GM18498 (cell line): ENCODE data around the gene GADL1.

Experiments used
- ATAC-seq: cut with Tn5 transposase; IDR thresholded peaks from one replicate; pipeline ENCODE4 v1.9.1; 2021; ENCODE audit warnings: mild to moderate bottlenecking, moderate library complexity; ENCODE audit not compliant: unreplicated experiment

GADL1 gene

GRCh38 chr3:30819067-30819798 is 75.2 kb downstream of the GADL1 start:
- ATAC-seq = no peak

- no peak for ATAC-seq
Observed at GRCh38 chr3:30813734-30814133, 80.7 kb downstream of the GADL1 start.

GRCh38 chr3:30811151-30811795 is 83.2 kb downstream of the GADL1 start:
- ATAC-seq = no peak

- ATAC-seq = no peak
Observed at GRCh38 chr3:30810625-30811024, 83.8 kb downstream of the GADL1 start.

- no peak for ATAC-seq
Observed at GRCh38 chr3:30805695-30806094, 88.8 kb downstream of the GADL1 start.

GRCh38 chr3:30804984-30805383 is 89.5 kb downstream of the GADL1 start:
- no peak for ATAC-seq

- ATAC-seq = no peak
Observed at GRCh38 chr3:30795176-30795575, 99.3 kb downstream of the GADL1 start.

GRCh38 chr3:30793740-30794139 is 100.7 kb downstream of the GADL1 start:
- ATAC-seq = no peak

- no peak for ATAC-seq
Observed at GRCh38 chr3:30790150-30790549, 104.3 kb downstream of the GADL1 start.

- ATAC-seq = no peak
Observed at GRCh38 chr3:30786365-30786764, 108.1 kb downstream of the GADL1 start.

GRCh38 chr3:30779686-30780287 is 114.7 kb downstream of the GADL1 start:
- no peak for ATAC-seq

- ATAC-seq = no peak
Observed at GRCh38 chr3:30778933-30779332, 115.5 kb downstream of the GADL1 start.

GRCh38 chr3:30777426-30778113 is 116.9 kb downstream of the GADL1 start:
- no peak for ATAC-seq

- ATAC-seq = no peak
Observed at GRCh38 chr3:30776186-30776815, 118.2 kb downstream of the GADL1 start.

GRCh38 chr3:30775040-30775439 is 119.4 kb downstream of the GADL1 start:
- no peak for ATAC-seq

- no peak for ATAC-seq
Observed at GRCh38 chr3:30774062-30774461, 120.4 kb downstream of the GADL1 start.

- no peak for ATAC-seq
Observed at GRCh38 chr3:30770387-30770786, 124.1 kb downstream of the GADL1 start.

GRCh38 chr3:30768703-30769550 is 125.5 kb downstream of the GADL1 start:
- peak; percentile 68 for ATAC-seq

- no peak for ATAC-seq
Observed at GRCh38 chr3:30768046-30768445, 126.4 kb downstream of the GADL1 start.

- no peak for ATAC-seq
Observed at GRCh38 chr3:30766522-30766921, 127.9 kb downstream of the GADL1 start.
